H1 (cell line): Measurements from ENCODE around the gene CCNK. TPM values are rescaled to one million over a fixed set of nuclear protein-coding genes. Genes with fewer than 3 reads are reported as not detected.
A peak's percentile ranks its signal among the peaks of the same experiment; 100 is the strongest.

Experiments used
- CTCF ChIA-PET: fragments of 300-600 bp; sonication (Branson Sonifier 250); formaldehyde crosslinking; loops from one replicate; lab custom pipeline; 2021; ENCODE audit not compliant: partially characterized antibody; lab: Charles Lee
- POLR2A ChIA-PET: fragments of 300-600 bp; sonication (Branson Sonifier 250); formaldehyde crosslinking; loops from one replicate; lab custom pipeline; 2021; ENCODE audit warnings: inconsistent platforms; ENCODE audit not compliant: partially characterized antibody; lab: Charles Lee
- DNase-seq, 2 experiments: peaks; one replicate each; pipeline versions ENCODE4 v3.0.0 to v3.0.0-alpha.2; 2010 to 2022; ENCODE audit warnings: low spot score in 2 of 2, low read depth in 1 of 2, mixed read lengths in 1 of 2
- FAIRE-seq: peaks from 2 replicates; lab custom pipeline; 2011; peaks lifted over from hg19 to GRCh38; lab: Jason Lieb, UNC
- H2AFZ ChIP-seq: 2 replicates; pipeline ENCODE4 v1.8.1; 2012; ENCODE audit warnings: low read length, inconsistent platforms
- H2AK5ac ChIP-seq: 2 replicates; pipeline ENCODE4 v1.6.1; 2013; ENCODE audit warnings: low read depth, low read length
- H2BK120ac ChIP-seq: replicated peaks from 2 replicates; pipeline ENCODE3; 2013; ENCODE audit warnings: low read depth, low read length, inconsistent platforms
- H2BK12ac ChIP-seq: 2 replicates; pipeline ENCODE4 v1.6.1; 2013; ENCODE audit warnings: low read depth, low read length
- H2BK15ac ChIP-seq: 2 replicates; pipeline ENCODE4 v1.6.1; 2013; ENCODE audit warnings: low read length
- H2BK20ac ChIP-seq: 2 replicates; pipeline ENCODE4 v1.6.1; 2013; ENCODE audit warnings: low read length
- H2BK5ac ChIP-seq: 2 replicates; pipeline ENCODE4 v1.6.1; 2013; ENCODE audit warnings: low read depth, low read length
- H3K14ac ChIP-seq: 2 replicates; pipeline ENCODE4 v1.6.1; 2013; ENCODE audit warnings: inconsistent platforms; ENCODE audit not compliant: insufficient read length
- H3K18ac ChIP-seq: 2 replicates; pipeline ENCODE4 v1.6.1; 2013; ENCODE audit warnings: low read length; ENCODE audit errors: extremely low read depth
- H3K23ac ChIP-seq: 2 replicates; pipeline ENCODE4 v1.6.1; 2013; ENCODE audit warnings: inconsistent platforms; ENCODE audit not compliant: insufficient read length
- H3K23me2 ChIP-seq: 2 replicates; pipeline ENCODE4 v1.6.1; 2013; ENCODE audit warnings: low read depth, low read length
- H3K27ac ChIP-seq: 2 replicates; pipeline ENCODE4 v1.6.1; 2011; ENCODE audit warnings: low read depth, low read length, inconsistent platforms
- H3K27me3 ChIP-seq, 4 experiments: replicated peaks in 1 of 4; 1 replicate in 1 of 4; 2 replicates in 3 of 4; pipeline versions ENCODE4 v1.6.1 to v1.8.1; 2011 to 2013; ENCODE audit warnings: low read length in 3 of 4, mild to moderate bottlenecking in 3 of 4, inconsistent platforms in 2 of 4, mixed read lengths in 2 of 4, moderate library complexity in 1 of 4; ENCODE audit not compliant: control insufficient read depth in 3 of 4, insufficient read depth in 3 of 4; ENCODE audit errors: extremely low read depth in 1 of 4
- H3K36me3 ChIP-seq, 4 experiments: 2 replicates each; pipeline versions ENCODE4 v1.6.1 to v1.8.1; 2011 to 2013; ENCODE audit warnings: mild to moderate bottlenecking in 4 of 4, low read length in 3 of 4, moderate library complexity in 2 of 4, control low read depth in 1 of 4, inconsistent platforms in 1 of 4; ENCODE audit not compliant: insufficient read depth in 4 of 4, control insufficient read depth in 2 of 4
- H3K4ac ChIP-seq: replicated peaks from 2 replicates; pipeline ENCODE3; 2013; ENCODE audit warnings: low read length, low read depth, mixed read lengths, inconsistent platforms; ENCODE audit not compliant: insufficient read length
- H3K4me1 ChIP-seq, 4 experiments: replicated peaks in 1 of 4; 1 replicate in 1 of 4; 2 replicates in 3 of 4; pipeline versions ENCODE4 v1.6.1 to v1.8.1; 2011 to 2013; ENCODE audit warnings: low read length in 3 of 4, inconsistent platforms in 2 of 4, mixed read lengths in 1 of 4; ENCODE audit not compliant: insufficient read depth in 4 of 4, control insufficient read depth in 3 of 4
- H3K4me2 ChIP-seq, 2 experiments: 2 replicates each; pipeline versions ENCODE4 v1.6.1 to v1.8.1; 2011 to 2013; ENCODE audit warnings: low read depth in 2 of 2, low read length in 2 of 2, control low read depth in 1 of 2, inconsistent platforms in 1 of 2, mild to moderate bottlenecking in 1 of 2; ENCODE audit not compliant: insufficient read depth in 1 of 2
- H3K4me3 ChIP-seq, 4 experiments: fragments of 200-600, 300-600 bp in 1 of 4; sonication (generic), shearing (Covaris generic), sonication (Bioruptor Twin) in 1 of 4; 2 replicates each; pipeline versions ENCODE4 v1.5.1 to v1.8.1; 2011 to 2016; ENCODE audit warnings: low read length in 4 of 4, low read depth in 3 of 4, control low read depth in 2 of 4, inconsistent platforms in 2 of 4, mild to moderate bottlenecking in 2 of 4, mixed read lengths in 1 of 4, moderate library complexity in 1 of 4; ENCODE audit not compliant: insufficient read depth in 2 of 4; ENCODE audit errors: extremely low read depth in 1 of 4
- H3K56ac ChIP-seq: replicated peaks from 2 replicates; pipeline ENCODE3; 2013; ENCODE audit warnings: low read depth, mild to moderate bottlenecking, mixed read lengths, low read length, inconsistent platforms; ENCODE audit not compliant: insufficient read length
- H3K79me1 ChIP-seq: 2 replicates; pipeline ENCODE4 v1.6.1; 2013; ENCODE audit warnings: low read depth, low read length, control low read depth
- H3K79me2 ChIP-seq, 2 experiments: 2 replicates each; pipeline versions ENCODE4 v1.6.1 to v1.8.1; 2012 to 2013; ENCODE audit warnings: low read length in 2 of 2, mild to moderate bottlenecking in 2 of 2, inconsistent platforms in 1 of 2; ENCODE audit not compliant: insufficient read depth in 2 of 2, control insufficient read depth in 1 of 2
- H3K9ac ChIP-seq, 4 experiments: replicated peaks in 1 of 4; 1 replicate in 1 of 4; 2 replicates in 3 of 4; pipeline versions ENCODE4 v1.6.1 to v1.8.1; 2011 to 2013; ENCODE audit warnings: low read depth in 3 of 4, low read length in 3 of 4, control low read depth in 2 of 4, mild to moderate bottlenecking in 2 of 4, moderate library complexity in 2 of 4, inconsistent platforms in 1 of 4; ENCODE audit errors: extremely low read depth in 1 of 4
- H3K9me3 ChIP-seq, 2 experiments: 2 replicates each; pipeline versions ENCODE4 v1.6.1 to v1.8.1; 2012 to 2013; ENCODE audit warnings: mild to moderate bottlenecking in 2 of 2, moderate library complexity in 2 of 2, control low read depth in 1 of 2, inconsistent platforms in 1 of 2, low read depth in 1 of 2, low read length in 1 of 2, mixed read lengths in 1 of 2; ENCODE audit not compliant: insufficient read depth in 2 of 2
- H4K20me1 ChIP-seq, 2 experiments: replicated peaks in 1 of 2; 2 replicates each; pipeline versions ENCODE3 to v1.8.1; 2011 to 2013; ENCODE audit warnings: inconsistent platforms in 2 of 2, low read length in 2 of 2, mild to moderate bottlenecking in 1 of 2; ENCODE audit not compliant: insufficient read depth in 2 of 2, control insufficient read depth in 1 of 2
- H4K5ac ChIP-seq: 2 replicates; pipeline ENCODE4 v1.6.1; 2013; ENCODE audit warnings: low read length, low read depth, mixed read lengths, inconsistent platforms; ENCODE audit not compliant: insufficient read length
- H4K8ac ChIP-seq: 2 replicates; pipeline ENCODE4 v1.8.0; 2013; ENCODE audit warnings: mild to moderate bottlenecking, moderate library complexity, low read length, inconsistent platforms; ENCODE audit not compliant: insufficient read depth; ENCODE audit errors: extremely low read depth
- H4K91ac ChIP-seq: replicated peaks from 2 replicates; pipeline ENCODE3; 2013; ENCODE audit warnings: low read length, mixed read lengths, inconsistent platforms; ENCODE audit not compliant: insufficient read length
- CBX8 ChIP-seq: fragments of 300-800, 300-1000 bp; sonication (generic); IDR thresholded peaks from 2 replicates; pipeline ENCODE4 v1.7.1; 2016; ENCODE audit warnings: low read depth, low read length, borderline replicate concordance
- CEBPB ChIP-seq: IDR thresholded peaks from 2 replicates; pipeline ENCODE4 v1.6.1; 2012; ENCODE audit warnings: low read depth, low read length
- CHD2 ChIP-seq: IDR thresholded peaks from 2 replicates; pipeline ENCODE4 v1.6.1; 2012; ENCODE audit warnings: low read length, improper control_type of control experiment
- EZH2 ChIP-seq: fragments of 200-600 bp; sonication (generic); IDR thresholded peaks from 2 replicates; pipeline ENCODE4 v1.7.1; 2012; ENCODE audit warnings: low read depth, mild to moderate bottlenecking, moderate library complexity, low read length, inconsistent platforms; ENCODE audit not compliant: severe bottlenecking
- GABPA ChIP-seq: IDR thresholded peaks from 2 replicates; pipeline ENCODE4 v1.6.1; 2011; ENCODE audit warnings: mild to moderate bottlenecking, low read length, moderate library complexity, borderline replicate concordance; ENCODE audit not compliant: insufficient read depth
- HDAC6 ChIP-seq: IDR thresholded peaks from one replicate; pipeline ENCODE4 v1.7.1; 2012; ENCODE audit warnings: low read depth, mild to moderate bottlenecking, inconsistent platforms, low read length, moderate library complexity
- JUN ChIP-seq: IDR thresholded peaks from 2 replicates; pipeline ENCODE4 v1.6.1; 2011; ENCODE audit warnings: low read depth, mild to moderate bottlenecking, improper control_type of control experiment, low read length
- PHF8 ChIP-seq: fragments of 200-600 bp; sonication (generic); conservative IDR thresholded peaks from 2 replicates; pipeline ENCODE4 v1.7.1; 2012; ENCODE audit warnings: low read depth, mild to moderate bottlenecking, inconsistent platforms, low read length, moderate library complexity
- RBBP5 ChIP-seq: IDR thresholded peaks from 2 replicates; pipeline ENCODE4 v1.7.1; 2012; ENCODE audit warnings: low read depth, mild to moderate bottlenecking, inconsistent platforms, low read length, moderate library complexity, borderline replicate concordance
- SAP30 ChIP-seq: fragments of 300-600 bp; sonication (generic); IDR thresholded peaks from 2 replicates; pipeline ENCODE4 v1.7.1; 2012; ENCODE audit warnings: low read length, moderate library complexity, mild to moderate bottlenecking, inconsistent platforms; ENCODE audit not compliant: insufficient read depth, insufficient replicate concordance
- TEAD4 ChIP-seq: IDR thresholded peaks from 2 replicates; pipeline ENCODE4 v1.6.1; 2012; ENCODE audit warnings: low read depth, low read length, inconsistent platforms, mixed read lengths
- WGBS, 2 experiments: shearing (Covaris generic) in 1 of 2; methylation state at CpG; one replicate each; pipeline versions ENCODE4 v1.1.6 to v1.1.7; 2013 to 2015; ENCODE audit warnings: low lambda C conversion rate in 2 of 2, mixed read lengths in 2 of 2, inconsistent platforms in 1 of 2, low coverage in 1 of 2, missing lambda C conversion rate in 1 of 2; ENCODE audit not compliant: insufficient replicate concordance in 2 of 2, insufficient coverage in 1 of 2, insufficient read length in 1 of 2; ENCODE audit errors: extremely low coverage in 1 of 2, missing lambda C conversion rate in 1 of 2; 5-methylcytosine and 5-hydroxymethylcytosine counted together
- polyA plus RNA-seq, 7 experiments: library from polyadenylated mRNA; depleted of rRNA in 3 of 7; stranded (reverse) in 5 of 7; unstranded in 2 of 7; fragments of >200 nt in 5 of 7; fragments of 200-250 nt in 2 of 7; gene quantifications; 1 replicate in 5 of 7; 2 replicates in 1 of 7; 4 replicates in 1 of 7; pipeline versions ENCODE4 v1.2.1 to v1.2.3, GENCODE V29; 2011 to 2013; ENCODE audit warnings: missing spikeins in 2 of 7, mixed read lengths in 2 of 7
- total RNA-seq: library from RNA; stranded (reverse); fragmentation: NEBNext Ultra II Directional; extraction: Animal tissue kit (Norgen Biotek cat#: 25700); gene quantifications from 2 replicates; pipeline ENCODE4 v1.2.1, GENCODE V29; 2021

Gene CCNK
- total and polyA plus RNA-seq, 2 of the 8 experiments (the other 6 are each of a cell fraction or from before 2014, with no cell fraction given) = 10.7 to 82.7 TPM

- POLR2A ChIA-PET = no interaction called here
- TF ChIP-seq GABPA = no peak
- no peak for TF ChIP-seq HDAC6
- no peak for TF ChIP-seq SAP30
- TF ChIP-seq CEBPB = no peak
- TF ChIP-seq RBBP5 = no peak
- TF ChIP-seq JUN = no peak
- no peak for TF ChIP-seq PHF8
- no peak for TF ChIP-seq CBX8
- TF ChIP-seq CHD2 = no peak
- no peak for TF ChIP-seq TEAD4
- no peak for TF ChIP-seq EZH2
Measured at GRCh38 chr14:99540196-99541032, 59.2 kb downstream of the CCNK start.

More at GRCh38 chr14:99540196-99541032, 59.2 kb downstream of the CCNK start:
- no peak overlapping the region for H4K5ac ChIP-seq
- no peak overlapping the region for H3K14ac ChIP-seq
- H3K4ac ChIP-seq = no peak overlapping the region
- no peaks in the 10 kb centered on the region for H3K36me3 ChIP-seq
- DNase-seq (no peak), FAIRE-seq (no peak)
- no peaks in the 10 kb centered on the region for H3K27me3 ChIP-seq
- no peak overlapping the region for H2BK120ac ChIP-seq
- CTCF ChIA-PET = interaction anchor here (0.7 to 3.6 kb wide), 20 partner anchors 9 to 148 kb away, joined by 3 to 19 read pairs (median 4); no protein-coding TSS in a partner anchor
- H2BK5ac ChIP-seq = no peak overlapping the region
- no peak overlapping the region for H3K4me2 ChIP-seq
- no peak overlapping the region for H2AFZ ChIP-seq
- no peak overlapping the region for H4K91ac ChIP-seq
- WGBS, 2 experiments = 92% methylated on average over 15 of the region's 15 CpGs; no CpG with 5 or more reads in 1 of the 2 experiments
- no peak overlapping the region; the same call in 1 of the 2 replicates for H4K8ac ChIP-seq
- H3K4me1 ChIP-seq = peaks cover under 1 to 40% (median 22%) of the 10 kb centered on the region in 4 experiments
- H3K56ac ChIP-seq = no peak overlapping the region
- peaks cover 0 to 75% of the 10 kb centered on the region in 2 experiments; a peak in 2 of 4 replicates for H3K79me2 ChIP-seq
- no peaks in the 10 kb centered on the region for H3K9me3 ChIP-seq
- H3K4me3 ChIP-seq = no peak overlapping the region
- H2BK12ac ChIP-seq = no peak overlapping the region
- H3K23ac ChIP-seq = no peak overlapping the region
- H3K9ac ChIP-seq = no peak overlapping the region
- peaks cover 35% of the 10 kb centered on the region for H3K79me1 ChIP-seq
- no peak overlapping the region for H3K27ac ChIP-seq
- peaks cover 8 to 21% of the 10 kb centered on the region in 2 experiments for H4K20me1 ChIP-seq
- H3K23me2 ChIP-seq = no peaks in the 10 kb centered on the region
- no peak overlapping the region; the same call in none of the 2 replicates for H3K18ac ChIP-seq
- peak overlapping the region; percentile 32; the same call in 1 of the 2 replicates for H2AK5ac ChIP-seq
- H2BK20ac ChIP-seq = no peak overlapping the region
- H2BK15ac ChIP-seq = no peak overlapping the region
